Central memory CD8-positive, alpha-beta T cell (primary cell): ENCODE data around the gene TNFRSF25.
"Not testable (repeated sequence)": the region's sequence is repeated elsewhere in the genome, so short reads cannot be mapped to it uniquely, and the experiment has no call there.

Experiments
- ATAC-seq: fragments of 150-1000 bp; cut with Tn5 transposase; replicated peaks from 2 replicates; pipeline ENCODE4 v1.10.0; 2022; ENCODE audit warnings: mild to moderate bottlenecking, moderate FRiP score, moderate number of reproducible peaks; ENCODE audit not compliant: poor library complexity, severe bottlenecking; ENCODE audit errors: extremely low read depth
- DNase-seq, 2 donors: peaks; one replicate each; pipeline ENCODE4 v3.0.0; 2021; ENCODE audit warnings: low spot score in 2 of 2
- H3K27ac Mint-ChIP-seq: one replicate; pipeline ENCODE4 v1.8.0; 2022; ENCODE audit warnings: low read depth, mild to moderate bottlenecking, moderate library complexity, mixed read lengths
- H3K27me3 Mint-ChIP-seq: one replicate; pipeline ENCODE4 v1.8.0; 2022; ENCODE audit warnings: mixed read lengths
- H3K36me3 Mint-ChIP-seq: one replicate; pipeline ENCODE4 v1.8.0; 2022; ENCODE audit warnings: mild to moderate bottlenecking, moderate library complexity, mixed read lengths; ENCODE audit not compliant: insufficient read depth
- H3K4me1 Mint-ChIP-seq: one replicate; pipeline ENCODE4 v1.8.0; 2022; ENCODE audit warnings: mixed read lengths
- H3K4me3 Mint-ChIP-seq: one replicate; pipeline ENCODE4 v1.8.0; 2022; ENCODE audit warnings: mild to moderate bottlenecking, moderate library complexity, mixed read lengths
- H3K9me3 Mint-ChIP-seq: one replicate; pipeline ENCODE4 v1.8.0; 2022; ENCODE audit warnings: mixed read lengths

TNFRSF25 gene

GRCh38 chr1:6459850-6460265 is 6.1 kb downstream of the TNFRSF25 start:
- H3K4me1 Mint-ChIP-seq = peaks cover 28% of the 10 kb centered on the region
- ATAC-seq (peak; percentile 7), DNase-seq (no peak)
- peaks cover 16% of the 10 kb centered on the region for H3K36me3 Mint-ChIP-seq
- peak overlapping the region; percentile 72 for H3K4me3 Mint-ChIP-seq
- peaks cover 23% of the 10 kb centered on the region for H3K27me3 Mint-ChIP-seq
- H3K27ac Mint-ChIP-seq = peak overlapping the region; percentile 93
- no peaks in the 10 kb centered on the region for H3K9me3 Mint-ChIP-seq

- Mint-ChIP-seq H3K27ac (no peak overlapping the region), H3K4me1 (peaks cover 19% of the 10 kb centered on the region), H3K9me3 (no peaks in the 10 kb centered on the region), H3K4me3 (no peak overlapping the region), H3K27me3 (peaks cover 29% of the 10 kb centered on the region), H3K36me3 (peaks cover 9% of the 10 kb centered on the region)
- ATAC-seq (no peak), DNase-seq (no peak)
Observed at GRCh38 chr1:6456800-6457466, 9.0 kb downstream of the TNFRSF25 start.

- not testable (repeated sequence) for H3K9me3 Mint-ChIP-seq, DNase-seq, H3K4me3 Mint-ChIP-seq, ATAC-seq, H3K36me3 Mint-ChIP-seq, H3K27ac Mint-ChIP-seq
- Mint-ChIP-seq H3K4me1 (peaks cover 18% of the 10 kb centered on the region), H3K27me3 (peaks cover 34% of the 10 kb centered on the region)
Observed at GRCh38 chr1:6455752-6456520, 10.0 kb downstream of the TNFRSF25 start.

GRCh38 chr1:6454856-6455751 is 10.9 kb downstream of the TNFRSF25 start:
- Mint-ChIP-seq H3K4me1 (peaks cover 9% of the 10 kb centered on the region), H3K4me3 (no peak overlapping the region), H3K9me3 (no peaks in the 10 kb centered on the region), H3K27me3 (peaks cover 42% of the 10 kb centered on the region), H3K27ac (no peak overlapping the region), H3K36me3 (peaks cover 3% of the 10 kb centered on the region)
- ATAC-seq (peak; percentile 32), DNase-seq (no peak)

- not testable (repeated sequence) for H3K27ac Mint-ChIP-seq, H3K36me3 Mint-ChIP-seq, H3K4me1 Mint-ChIP-seq, H3K4me3 Mint-ChIP-seq, H3K9me3 Mint-ChIP-seq, DNase-seq, ATAC-seq
- peaks cover 52% of the 10 kb centered on the region for H3K27me3 Mint-ChIP-seq
Observed at GRCh38 chr1:6453895-6454855, 11.8 kb downstream of the TNFRSF25 start.

- Mint-ChIP-seq H3K27ac (no peak overlapping the region), H3K27me3 (peaks cover 54% of the 10 kb centered on the region), H3K36me3 (peaks cover 3% of the 10 kb centered on the region), H3K4me1 (peaks cover 14% of the 10 kb centered on the region), H3K9me3 (no peaks in the 10 kb centered on the region), H3K4me3 (no peak overlapping the region)
- no peak for ATAC-seq
- DNase-seq = no peak
Observed at GRCh38 chr1:6450943-6451373, 15.0 kb downstream of the TNFRSF25 start.

GRCh38 chr1:6450486-6450885 is 15.5 kb downstream of the TNFRSF25 start:
- not testable (repeated sequence) for H3K36me3 Mint-ChIP-seq, ATAC-seq, H3K4me3 Mint-ChIP-seq, H3K9me3 Mint-ChIP-seq, DNase-seq, H3K27ac Mint-ChIP-seq
- Mint-ChIP-seq H3K4me1 (peaks cover 14% of the 10 kb centered on the region), H3K27me3 (peaks cover 58% of the 10 kb centered on the region)

- ATAC-seq (no peak), DNase-seq (no peak)
- peaks cover 3% of the 10 kb centered on the region for H3K36me3 Mint-ChIP-seq
- peak overlapping the region; percentile 47 for H3K4me3 Mint-ChIP-seq
- H3K4me1 Mint-ChIP-seq = peaks cover 14% of the 10 kb centered on the region
- H3K9me3 Mint-ChIP-seq = no peaks in the 10 kb centered on the region
- H3K27ac Mint-ChIP-seq = no peak overlapping the region
- peaks cover 63% of the 10 kb centered on the region for H3K27me3 Mint-ChIP-seq
Observed at GRCh38 chr1:6450005-6450450, 15.9 kb downstream of the TNFRSF25 start.

- Mint-ChIP-seq H3K36me3 (peaks cover 3% of the 10 kb centered on the region), H3K4me3 (peak overlapping the region; percentile 47), H3K27me3 (peaks cover 70% of the 10 kb centered on the region), H3K27ac (no peak overlapping the region), H3K4me1 (peaks cover 14% of the 10 kb centered on the region), H3K9me3 (no peaks in the 10 kb centered on the region)
- no peak for DNase-seq
- ATAC-seq = no peak
Observed at GRCh38 chr1:6448749-6449631, 17.0 kb downstream of the TNFRSF25 start.

GRCh38 chr1:6447818-6448748 is 17.9 kb downstream of the TNFRSF25 start:
- H3K27ac Mint-ChIP-seq = no peak overlapping the region
- ATAC-seq (peak; percentile 74), DNase-seq (no peak)
- peak overlapping the region; percentile 57 for H3K4me3 Mint-ChIP-seq
- H3K27me3 Mint-ChIP-seq = peaks cover 61% of the 10 kb centered on the region
- H3K36me3 Mint-ChIP-seq = peaks cover 1% of the 10 kb centered on the region
- H3K9me3 Mint-ChIP-seq = no peaks in the 10 kb centered on the region
- peaks cover 14% of the 10 kb centered on the region for H3K4me1 Mint-ChIP-seq
